GM21737 (cell line): Measurements from ENCODE around the gene CRTC2.
A peak's percentile ranks its signal among the peaks of the same experiment; 100 is the strongest.

ENCODE experiments used
- ATAC-seq: cut with Tn5 transposase; IDR thresholded peaks from one replicate; pipeline ENCODE4 v1.9.1; 2021; ENCODE audit warnings: mild to moderate bottlenecking, moderate library complexity; ENCODE audit not compliant: unreplicated experiment

CRTC2 gene

DNA sequence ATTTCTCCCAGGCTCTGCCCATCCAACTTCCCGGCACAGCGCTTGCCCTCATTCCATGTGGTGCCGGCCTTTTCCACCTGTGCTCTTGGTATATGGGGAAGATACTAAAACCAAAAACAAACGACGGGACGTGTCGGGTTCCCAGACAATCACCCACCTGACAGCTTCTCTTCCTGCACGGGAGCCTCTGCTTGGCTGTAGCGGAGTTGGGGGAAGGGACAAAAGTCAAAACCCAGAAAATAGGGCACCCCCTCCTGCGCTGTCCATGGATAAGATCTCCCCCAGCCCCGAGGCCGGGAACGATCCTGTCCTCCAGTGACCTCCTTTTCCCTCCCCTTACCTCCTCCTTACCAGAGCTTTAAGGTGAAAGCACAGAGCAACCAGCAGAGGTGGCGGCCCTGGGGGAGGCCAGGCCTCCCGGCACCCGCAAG is 18.4 kb upstream of the CRTC2 start:
- no peak for ATAC-seq

GRCh38 chr1:153973525-153973924 is 15.1 kb upstream of the CRTC2 start:
- ATAC-seq: no peak

GRCh38 chr1:153973071-153973470 is 14.7 kb upstream of the CRTC2 start:
- ATAC-seq: no peak

- ATAC-seq: no peak
Observed at GRCh38 chr1:153970346-153970745, 11.9 kb upstream of the CRTC2 start.

- no peak for ATAC-seq
Observed at GRCh38 chr1:153968972-153969371, 10.6 kb upstream of the CRTC2 start.

DNA sequence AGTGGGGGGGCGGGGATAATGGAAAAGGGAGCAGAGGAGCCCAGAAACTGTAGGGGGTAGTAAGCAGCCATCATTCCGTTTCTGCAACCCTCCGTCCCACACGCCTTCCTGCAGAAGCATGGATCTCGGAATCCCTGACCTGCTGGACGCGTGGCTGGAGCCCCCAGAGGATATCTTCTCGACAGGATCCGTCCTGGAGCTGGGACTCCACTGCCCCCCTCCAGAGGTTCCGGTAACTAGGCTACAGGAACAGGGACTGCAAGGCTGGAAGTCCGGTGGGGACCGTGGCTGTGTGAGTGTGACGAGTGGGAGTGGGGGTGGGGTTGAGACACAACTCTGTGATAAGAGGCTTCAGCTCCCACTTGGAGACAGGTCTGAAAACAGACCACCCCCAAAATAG is 10.0 kb upstream of the CRTC2 start:
- ATAC-seq: no peak

GRCh38 chr1:153968000-153968363 is 9.6 kb upstream of the CRTC2 start:
- no peak for ATAC-seq

GRCh38 chr1:153967107-153967999 is 8.9 kb upstream of the CRTC2 start, which contains the start of gene CREB3L4:
CREB3L4 (plus strand) TSS chr1:153967902; CDS start chr1:153968526, 624 bp downstream.
- peak; percentile 77 for ATAC-seq

- no peak for ATAC-seq
Observed at GRCh38 chr1:153963850-153964331, 5.5 kb upstream of the CRTC2 start.

GRCh38 chr1:153963030-153963849 is 4.8 kb upstream of the CRTC2 start, which contains the start of gene SLC39A1:
SLC39A1 (minus strand) TSS chr1:153963537; CDS start chr1:153962715, 822 bp downstream.
- ATAC-seq: peak; percentile 42

DNA sequence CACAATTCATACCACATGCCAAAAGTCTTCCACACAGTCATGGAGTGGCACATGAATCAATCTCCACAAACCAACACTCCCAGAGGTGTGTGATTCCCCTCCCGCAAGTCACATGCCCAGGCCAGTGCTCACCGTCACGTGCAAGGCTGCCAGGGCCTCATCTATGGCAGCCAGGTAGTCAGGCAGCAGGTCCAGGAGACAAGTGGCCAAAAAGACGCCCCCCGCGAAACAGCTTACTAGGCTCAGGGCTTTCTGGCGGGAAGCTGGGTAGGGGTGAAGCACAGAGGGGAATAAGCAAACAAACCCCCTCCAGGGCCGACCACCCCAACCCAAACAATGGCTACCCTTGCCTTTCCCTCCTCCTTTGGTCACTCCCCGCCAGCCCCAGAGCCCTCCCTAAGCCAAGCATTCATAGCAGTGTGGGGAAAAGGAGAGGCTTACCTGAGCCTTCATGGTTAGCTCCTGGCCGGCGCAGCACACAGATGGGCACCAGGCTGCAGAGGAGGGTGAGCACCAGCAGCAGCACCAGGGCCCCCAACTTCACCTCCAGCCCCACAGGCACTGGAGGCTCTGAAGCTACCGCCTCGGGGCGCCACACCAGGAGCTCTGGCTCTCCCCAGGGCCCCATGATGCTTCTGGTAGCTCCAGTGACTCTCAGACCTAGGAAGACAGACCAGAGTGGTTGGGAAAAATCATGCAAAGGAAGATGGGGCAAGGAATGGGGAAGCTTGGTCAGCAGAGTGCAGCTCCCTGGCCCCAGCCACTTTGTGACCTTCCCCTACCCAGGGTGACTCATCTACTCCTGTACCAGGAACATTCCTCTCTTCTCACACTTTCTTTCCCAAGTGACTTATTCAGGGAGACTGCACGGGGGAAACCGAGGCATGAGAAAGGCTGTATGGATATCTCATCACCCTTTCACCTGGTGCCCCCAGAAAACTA is 3.9 kb upstream of the CRTC2 start:
- no peak for ATAC-seq

- no peak for ATAC-seq
Observed at GRCh38 chr1:153961421-153961820, 3.0 kb upstream of the CRTC2 start.

DNA sequence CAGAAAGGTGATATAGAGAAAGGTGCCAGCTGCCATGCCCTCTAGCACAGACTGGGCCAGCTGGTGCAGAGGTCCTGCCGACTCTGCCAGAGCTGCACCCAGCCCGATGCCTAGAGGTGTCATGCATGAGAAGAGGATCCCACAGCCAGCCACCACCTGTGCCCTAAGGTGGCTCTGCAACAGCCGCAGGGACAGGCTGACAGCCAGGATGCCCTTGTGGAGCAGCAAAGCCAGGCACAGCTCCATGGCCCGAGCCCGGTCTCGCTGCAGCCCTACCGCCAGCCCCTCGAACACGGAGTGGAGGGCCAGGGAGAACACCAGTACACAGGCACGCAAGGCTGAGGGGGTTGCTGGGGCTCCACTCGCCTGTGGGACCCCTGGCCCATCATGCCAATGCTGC is 1.8 kb upstream of the CRTC2 start:
- no peak for ATAC-seq

DNA sequence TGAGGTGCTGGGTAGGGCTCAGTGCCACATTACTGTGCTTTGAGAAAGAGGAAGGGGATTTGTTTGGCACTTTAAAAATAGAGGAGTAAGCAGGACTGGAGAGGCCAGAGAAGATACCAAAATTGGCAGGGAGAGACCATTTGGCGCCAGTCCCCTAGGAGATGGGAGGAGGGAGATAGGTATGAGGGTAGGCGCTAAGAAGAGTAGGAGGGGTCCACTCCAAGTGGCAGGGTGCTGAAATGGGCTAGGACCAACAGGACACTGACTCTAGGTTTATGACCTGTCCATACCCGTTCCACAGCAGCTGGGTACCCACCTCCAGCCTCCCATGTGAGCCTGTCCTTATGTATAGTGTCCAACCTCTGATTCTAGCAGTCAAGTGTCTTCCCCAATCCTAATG is 1.0 kb upstream of the CRTC2 start:
- no peak for ATAC-seq

GRCh38 chr1:153958961-153959260 is 499 bp upstream of the CRTC2 start:
- no peak for ATAC-seq

DNA sequence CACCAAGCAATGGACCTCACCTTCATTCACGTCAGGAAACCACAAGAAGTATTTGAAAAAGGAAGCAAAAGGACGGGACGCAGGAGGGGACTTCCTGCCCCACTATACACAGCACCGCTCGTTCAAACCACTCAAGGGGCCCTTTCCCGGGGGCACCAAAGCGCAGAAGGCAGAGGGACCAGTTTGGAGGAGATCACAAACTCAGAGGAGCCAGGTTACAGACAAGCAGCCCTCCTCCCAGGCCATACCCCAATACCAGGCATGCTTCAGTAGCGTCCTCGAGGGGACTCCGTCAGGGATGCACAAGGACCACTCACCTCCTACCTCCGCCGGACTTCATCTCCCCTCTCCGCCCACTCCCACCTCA is 685 bp downstream of the CRTC2 start:
- ATAC-seq: peak; percentile 17

GRCh38 chr1:153956997-153957715 is 1.3 kb downstream of the CRTC2 start:
- no peak for ATAC-seq

DNA sequence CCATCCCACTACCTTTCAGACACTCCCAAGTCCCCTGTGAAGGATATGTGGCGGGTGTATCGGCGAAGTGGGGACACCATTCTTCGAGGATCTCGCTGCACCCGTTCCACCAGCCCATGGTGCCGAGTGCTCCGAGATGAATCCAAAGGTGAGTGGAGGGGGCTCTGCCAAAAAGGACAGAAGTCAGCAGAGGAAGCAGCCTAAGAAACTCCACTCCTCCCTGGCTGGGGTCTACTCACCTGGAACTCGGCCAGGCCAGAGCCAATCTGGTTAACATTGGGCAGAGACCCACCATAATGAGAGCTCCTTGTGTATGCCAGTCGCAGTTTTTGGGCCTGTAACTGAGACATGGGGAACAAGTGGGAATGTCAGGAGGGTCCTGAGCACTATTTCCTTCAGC is 3.6 kb downstream of the CRTC2 start:
- ATAC-seq: no peak

DNA sequence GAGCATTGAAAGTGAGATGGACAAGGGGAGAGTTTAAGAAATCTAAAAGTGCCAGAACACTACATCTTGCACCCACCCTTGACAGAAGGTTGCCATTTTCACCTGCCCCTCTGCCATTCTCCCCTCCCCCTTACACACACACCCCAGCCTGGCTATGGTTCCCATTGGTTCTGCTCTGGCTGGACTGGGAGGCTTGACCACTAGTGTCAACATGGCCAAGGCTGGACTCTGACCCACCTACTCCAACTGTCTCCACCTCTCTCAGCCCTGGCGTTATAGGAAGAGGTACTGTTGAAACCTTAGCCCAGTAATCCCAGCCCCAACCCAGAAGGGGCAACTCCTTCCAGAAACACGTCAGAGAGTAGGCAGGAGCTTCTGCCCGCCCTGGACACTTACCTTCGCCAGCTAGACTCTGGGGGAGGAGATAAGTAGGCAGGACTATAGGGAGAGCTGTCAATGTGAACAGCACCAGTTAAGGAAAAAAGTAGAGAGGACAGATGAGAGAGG is 4.5 kb downstream of the CRTC2 start:
- ATAC-seq: no peak

DNA sequence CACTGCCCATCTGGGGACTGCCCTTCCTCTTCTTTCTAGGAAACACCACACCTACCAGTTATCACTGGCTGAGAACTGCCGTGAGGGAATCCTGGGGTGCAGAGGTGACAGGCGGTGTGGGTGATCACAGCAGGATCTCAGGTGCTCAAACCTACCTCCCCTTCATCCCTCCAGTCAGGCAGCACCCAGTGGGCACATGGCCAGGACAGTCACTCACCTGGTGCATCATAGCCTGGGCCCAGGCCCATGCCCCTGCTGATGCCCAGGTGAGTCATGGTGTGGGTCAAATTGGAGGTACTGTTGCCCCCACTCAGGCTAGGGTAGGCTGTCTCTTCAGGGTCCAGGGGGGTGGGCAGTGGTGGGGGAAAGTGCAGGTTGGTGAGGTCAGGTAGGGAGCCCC is 6.6 kb downstream of the CRTC2 start:
- no peak for ATAC-seq
